Adrenal gland (tissue), 12 donors: ENCODE data around the gene KCTD17. TPM values are rescaled to one million over a fixed set of nuclear protein-coding genes. Genes with fewer than 3 reads are reported as not detected.

Experiments
- DNase-seq, 7 donors: peaks; one replicate each; pipeline ENCODE4 v3.0.0-alpha.2; 2019 to 2020
- H3K27ac ChIP-seq, 5 donors: fragments of 200-600 bp; sonication (generic) in 4 of 5; 1 replicate in 3 of 5; 2 replicates in 2 of 5; pipeline versions ENCODE4 v1.5.1 to v1.8.0; 2016 to 2020; ENCODE audit warnings: mild to moderate bottlenecking in 1 of 5
- H3K27me3 ChIP-seq: fragments of 200-600 bp; 2 replicates; pipeline ENCODE4 v1.8.0; 2021
- H3K36me3 ChIP-seq, 2 donors: fragments of 200-600 bp; replicated peaks in 1 of 2; 1 replicate in 1 of 2; 2 replicates in 1 of 2; pipeline versions ENCODE4 v1.5.1 to v1.8.0; 2018 to 2022
- H3K4me1 ChIP-seq, 2 donors: fragments of 200-600 bp; replicated peaks in 1 of 2; 1 replicate in 1 of 2; 2 replicates in 1 of 2; pipeline versions ENCODE4 v1.5.1 to v1.8.0; 2018 to 2021
- H3K4me3 ChIP-seq, 4 donors: fragments of 200-600 bp; sonication (generic) in 3 of 4; one replicate each; pipeline ENCODE4 v1.5.1; 2016 to 2018
- H3K9me3 ChIP-seq, 3 donors: fragments of 200-600 bp; sonication (generic) in 1 of 3; replicated peaks in 1 of 3; 1 replicate in 2 of 3; 2 replicates in 1 of 3; pipeline versions ENCODE4 v1.5.1 to v1.8.0; 2016 to 2021
- CTCF ChIP-seq, 6 experiments: fragments of 450-650 bp in 4 of 6; fragments of 200-600 bp in 2 of 6; sonication (generic) in 1 of 6; IDR thresholded peaks; 1 replicate in 5 of 6; 2 replicates in 1 of 6; pipeline versions ENCODE4 v1.5.1 to v1.8.0; 2016 to 2021; ENCODE audit warnings: antibody characterized with exemption in 6 of 6, mild to moderate bottlenecking in 2 of 6, moderate library complexity in 1 of 6
- POLR2A ChIP-seq, 2 donors: fragments of 450-650 bp; IDR thresholded peaks; one replicate each; pipeline ENCODE4 v1.6.1; 2017; ENCODE audit warnings: antibody characterized with exemption in 2 of 2, mild to moderate bottlenecking in 2 of 2, moderate library complexity in 1 of 2
- WGBS, 4 donors: extraction: QIAGEN DNeasy Blood & Tissue Kit in 2 of 4; methylation state at CpG; one replicate each; pipeline versions ENCODE4 v1.1.5 to v1.1.7; 2013 to 2017; 5-methylcytosine and 5-hydroxymethylcytosine counted together
- intact Hi-C, 2 donors: fragments of 100-400 bp; cut with DNase I; formaldehyde crosslinking; loops; one replicate each; pipeline versions ENCODE4 v1.14.1 to v1.15.0; 2022 to 2023
- polyA plus RNA-seq, 3 donors: library from polyadenylated mRNA; stranded (reverse); fragments of 200-250 nt in 2 of 3; fragments of 350-450 nt in 1 of 3; fragmentation: Illumina TruSeq in 1 of 3; extraction: RNeasy Lipid Tissue Mini Kit (QIAGEN cat#74804) in 1 of 3; gene quantifications; one replicate each; pipeline ENCODE4 v1.2.3, GENCODE V29; 2013 to 2014
- total RNA-seq, 9 donors: library from RNA; depleted of rRNA in 4 of 9; stranded (reverse); fragments of >200 nt in 4 of 9; fragments of 120-200 nt in 1 of 9; fragmentation: NEBNext Ultra II Directional in 1 of 9; extraction: Animal tissue kit (Norgen Biotek cat#: 25700) in 1 of 9; gene quantifications; one replicate each; pipeline versions ENCODE4 v1.1.0 to v1.2.4, GENCODE V29; 2013 to 2023
- donor health status: healthy with polysubstance abuse.
- donor health status: Bipolar disorder and iron deficiency.
- donor health status: DM: yes; HTN: yes; CAD: no.
- donor health status: DM: no; HTN: no; CAD: no.
- donor health status: DM: no; HTN: no; CAD: no.
- donor health status: DM: yes; HTN: yes; CAD: no.

The KCTD17 gene
- total and polyA plus RNA-seq, 12 donors: 10.0 to 71.5 (median 27.0) TPM

GRCh38 chr22:37090920-37091695 lies 39.6 kb downstream of the KCTD17 start:
- no peak for DNase-seq
- 74 to 89% (median 80%) methylated on average over 8 to 9 of the region's 9 CpGs for WGBS, 4 donors
- Histone ChIP-seq H3K36me3 (no peaks in the 10 kb centered on the region), H3K27me3 (peaks cover 4% of the 10 kb centered on the region), H3K9me3 (no peaks in the 10 kb centered on the region), H3K27ac (no peak overlapping the region), H3K4me3 (no peak overlapping the region), H3K4me1 (no peaks in the 10 kb centered on the region)
- intact Hi-C loops: no loop called here
- TF ChIP-seq POLR2A (IDR thresholded peaks at IDR 0.05) (no peak), CTCF (IDR thresholded peaks at IDR 0.05) (no peak)

GRCh38 chr22:37091994-37092393 lies 40.5 kb downstream of the KCTD17 start:
- H3K36me3 ChIP-seq: no peaks in the 10 kb centered on the region
- TF ChIP-seq POLR2A (IDR thresholded peaks at IDR 0.05): no peak
- TF ChIP-seq CTCF (IDR thresholded peaks at IDR 0.05): no peak
- intact Hi-C loops: no loop called here
- no peak overlapping the region for H3K27ac ChIP-seq
- peaks cover 4% of the 10 kb centered on the region for H3K27me3 ChIP-seq
- H3K4me1 ChIP-seq: no peaks in the 10 kb centered on the region
- H3K4me3 ChIP-seq: no peak overlapping the region
- no peaks in the 10 kb centered on the region for H3K9me3 ChIP-seq
- DNase-seq: no peak
- 73 to 81% (median 79%) methylated on average over 7 of the region's 7 CpGs for WGBS, 4 donors

GRCh38 chr22:37092997-37093396 lies 41.5 kb downstream of the KCTD17 start:
- TF ChIP-seq CTCF (IDR thresholded peaks at IDR 0.05): no peak
- peaks cover 4% of the 10 kb centered on the region for H3K27me3 ChIP-seq

GRCh38 chr22:37094239-37094638 lies 42.7 kb downstream of the KCTD17 start:
- H3K4me1 ChIP-seq: no peaks in the 10 kb centered on the region
- H3K36me3 ChIP-seq: no peaks in the 10 kb centered on the region
- no peak for DNase-seq
- TF ChIP-seq CTCF (IDR thresholded peaks at IDR 0.05) (no peak), POLR2A (IDR thresholded peaks at IDR 0.05) (no peak)
- intact Hi-C loops: no loop called here
- no peaks in the 10 kb centered on the region for H3K9me3 ChIP-seq
- peaks cover 4% of the 10 kb centered on the region for H3K27me3 ChIP-seq
- H3K4me3 ChIP-seq: no peak overlapping the region
- no peak overlapping the region for H3K27ac ChIP-seq
- 40 to 59% (median 51%) methylated on average over 1 of the region's 1 CpG for WGBS, 4 donors

More at GRCh38 chr22:37092997-37093396, 41.5 kb downstream of the KCTD17 start:
- Histone ChIP-seq H3K36me3 (no peaks in the 10 kb centered on the region), H3K27ac (no peak overlapping the region), H3K9me3 (no peaks in the 10 kb centered on the region), H3K4me3 (no peak overlapping the region), H3K4me1 (no peaks in the 10 kb centered on the region)
- intact Hi-C loops: no loop called here
- 50 to 72% (median 70%) methylated on average over 5 to 6 of the region's 6 CpGs for WGBS, 4 donors
- DNase-seq: no peak
